Fibroblast of pulmonary artery (primary cell): ENCODE data around the gene RGS14.
"Not testable (repeated sequence)": the region's sequence is repeated elsewhere in the genome, so short reads cannot be mapped to it uniquely, and the experiment has no call there.

ENCODE experiments used
- DNase-seq: peaks from one replicate; pipeline ENCODE4 v3.0.0-alpha.2; 2010; ENCODE audit warnings: low read depth
- H3K4me3 ChIP-seq: replicated peaks from 2 replicates; pipeline ENCODE4 v1.5.1; 2011; ENCODE audit warnings: low read depth, mild to moderate bottlenecking, control low read depth, low read length, moderate library complexity
- CTCF ChIP-seq: IDR thresholded peaks from 2 replicates; pipeline ENCODE4 v1.5.1; 2011; ENCODE audit warnings: mild to moderate bottlenecking, control low read depth, low read length, inconsistent platforms; ENCODE audit errors: missing control alignments

The RGS14 gene

GRCh38 chr5:177371120-177372033 is 13.7 kb downstream of the RGS14 start:
- peak overlapping the region; percentile 66 for H3K4me3 ChIP-seq
- DNase-seq, result no peak
- no peak for TF ChIP-seq CTCF

GRCh38 chr5:177372034-177372896 is 14.5 kb downstream of the RGS14 start:
- no peak overlapping the region for H3K4me3 ChIP-seq
- no peak for TF ChIP-seq CTCF
- no peak for DNase-seq

- no peak overlapping the region for H3K4me3 ChIP-seq
- TF ChIP-seq CTCF, result no peak
- no peak for DNase-seq
These were observed 15.2 kb downstream of the RGS14 start for GRCh38 chr5:177372910-177373309.

- no peak for DNase-seq
- TF ChIP-seq CTCF, result no peak
- no peak overlapping the region for H3K4me3 ChIP-seq
These were observed 16.1 kb downstream of the RGS14 start for GRCh38 chr5:177373806-177374205.

- TF ChIP-seq CTCF, result no peak
- no peak for DNase-seq
- H3K4me3 ChIP-seq, result no peak overlapping the region
These were observed 16.5 kb downstream of the RGS14 start for GRCh38 chr5:177374211-177374610.

GRCh38 chr5:177375516-177375915 is 17.8 kb downstream of the RGS14 start:
- DNase-seq, H3K4me3 ChIP-seq: not testable (repeated sequence)

GRCh38 chr5:177376107-177376506 is 18.4 kb downstream of the RGS14 start:
- TF ChIP-seq CTCF, result no peak
- H3K4me3 ChIP-seq, result no peak overlapping the region
- no peak for DNase-seq
